HG02763 (cell line): ENCODE results near the gene GUCY1A2.

Experiments
- ATAC-seq: cut with Tn5 transposase; IDR thresholded peaks from one replicate; pipeline ENCODE4 v1.9.1; 2021; ENCODE audit warnings: mild to moderate bottlenecking, moderate library complexity; ENCODE audit not compliant: unreplicated experiment

GUCY1A2 gene

GRCh38 chr11:106679581-106679980 is 338.7 kb downstream of the GUCY1A2 start:
- no peak for ATAC-seq

DNA sequence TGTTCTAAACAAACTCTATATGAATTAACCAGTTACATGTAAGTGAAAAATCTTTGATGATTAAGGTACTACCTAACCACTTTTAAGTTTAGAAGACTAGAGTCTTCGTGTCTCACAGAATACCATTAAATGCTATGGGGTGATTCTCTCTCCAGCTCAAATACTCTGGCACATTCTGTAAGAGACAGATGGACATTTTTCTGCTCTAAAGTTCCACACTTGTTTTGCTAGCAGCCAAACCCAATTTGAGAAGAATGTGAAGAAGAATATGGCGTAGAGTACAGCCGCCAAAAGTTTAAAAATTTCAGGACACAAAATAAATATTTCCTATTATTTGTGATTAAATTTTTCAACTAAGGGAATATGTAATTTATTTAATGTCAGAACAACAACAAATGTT is 339.1 kb downstream of the GUCY1A2 start:
- ATAC-seq, result no peak

DNA sequence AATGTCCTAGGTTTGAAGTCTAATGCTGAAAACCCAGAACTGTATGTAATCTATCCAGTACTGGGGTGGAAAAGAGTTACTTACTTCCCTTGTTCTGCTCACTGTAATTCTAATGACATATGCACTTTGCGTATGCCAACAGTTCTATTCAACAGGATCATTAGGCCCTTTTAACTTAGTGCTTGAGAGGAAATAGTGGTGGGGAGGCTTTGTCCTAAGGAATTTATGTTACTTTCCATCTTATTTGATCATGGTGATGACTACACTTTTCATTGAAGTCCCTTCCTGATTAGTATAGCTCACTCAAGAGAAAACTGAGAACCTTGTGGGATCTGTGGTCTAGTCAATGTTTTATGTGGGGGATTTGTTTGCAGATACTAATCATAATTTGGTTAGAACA is 348.2 kb downstream of the GUCY1A2 start:
- no peak for ATAC-seq

DNA sequence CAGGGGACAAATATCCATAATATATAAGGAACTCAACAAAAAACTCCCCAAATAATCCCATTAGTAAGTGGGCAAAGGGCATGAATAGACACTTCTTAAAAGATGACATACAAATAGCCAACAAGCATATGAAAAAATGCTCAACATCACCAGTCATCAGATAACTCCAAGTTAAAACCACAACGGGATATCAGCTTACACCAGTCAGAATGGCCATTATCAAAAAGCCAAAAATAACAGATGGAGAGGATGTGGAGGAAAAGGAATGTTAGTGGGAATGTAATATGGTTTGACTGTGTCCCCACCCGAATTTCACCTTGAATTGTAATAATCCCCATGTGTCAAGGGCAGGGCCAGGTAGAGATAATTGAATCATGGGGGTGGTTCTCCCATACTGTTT is 350.1 kb downstream of the GUCY1A2 start:
- ATAC-seq, result no peak

GRCh38 chr11:106656646-106657045 is 361.6 kb downstream of the GUCY1A2 start:
- no peak for ATAC-seq

GRCh38 chr11:106644824-106645223 is 373.5 kb downstream of the GUCY1A2 start:
- no peak for ATAC-seq

DNA sequence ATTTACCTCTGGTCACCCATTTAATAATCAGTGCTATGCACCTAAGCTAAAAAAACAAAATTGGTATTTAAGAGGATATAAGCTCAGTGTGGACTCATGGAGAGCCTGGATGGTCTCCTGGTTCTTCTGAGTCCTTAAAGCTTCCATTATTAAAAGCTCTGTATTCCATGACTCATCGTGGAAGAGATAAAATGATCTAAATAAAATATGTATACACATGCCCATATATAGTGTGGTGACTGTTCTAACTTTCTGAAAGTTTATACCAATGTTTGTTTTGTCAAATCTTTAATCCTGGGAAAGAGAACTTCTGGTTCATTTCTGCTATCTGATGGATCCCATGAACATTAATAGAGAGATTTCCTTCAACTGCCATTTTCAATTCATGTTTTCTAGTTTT is 375.9 kb downstream of the GUCY1A2 start:
- ATAC-seq, result no peak

DNA sequence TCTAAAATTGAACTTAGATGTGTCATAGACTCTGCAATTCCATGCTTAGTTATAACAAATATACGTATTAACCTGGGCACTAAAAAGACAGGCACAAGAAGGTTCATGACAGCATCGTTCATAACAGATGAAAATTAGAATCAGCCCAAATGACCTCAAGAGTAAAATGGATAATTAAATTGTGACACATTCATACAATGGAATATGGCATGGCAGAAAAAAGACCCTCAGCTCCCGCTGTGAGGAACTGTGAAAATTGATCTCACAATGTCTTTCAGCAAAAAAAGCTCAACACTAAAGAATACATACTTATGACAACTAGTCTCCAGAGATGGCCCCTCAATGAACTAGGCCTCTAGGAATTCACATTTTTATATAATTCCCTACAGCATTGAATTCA is 386.0 kb downstream of the GUCY1A2 start:
- ATAC-seq, result no peak

- ATAC-seq, result no peak
Measured at GRCh38 chr11:106627694-106628093, 390.6 kb downstream of the GUCY1A2 start.

GRCh38 chr11:106625566-106625965 is 392.7 kb downstream of the GUCY1A2 start:
- no peak for ATAC-seq

DNA sequence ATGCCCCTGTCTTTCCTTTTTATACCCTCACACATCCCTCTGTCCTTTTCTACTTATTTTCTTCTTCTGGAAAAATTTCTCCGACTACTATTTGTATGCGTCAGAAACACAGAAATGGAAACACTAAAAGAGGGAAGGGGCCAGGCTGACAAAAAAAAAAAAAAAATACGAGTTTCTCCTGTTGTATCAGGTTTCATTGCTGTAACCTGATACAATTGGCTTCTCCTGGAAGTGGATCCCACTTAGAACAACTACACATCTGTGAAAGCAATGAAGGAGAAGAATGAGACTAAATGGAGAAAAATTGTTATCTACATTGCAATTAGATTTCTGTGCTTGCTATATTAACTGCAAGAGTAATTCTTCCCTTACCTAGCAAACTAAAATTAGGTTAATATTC is 393.9 kb downstream of the GUCY1A2 start:
- ATAC-seq, result no peak
